Hair follicular keratinocyte (primary cell): ENCODE measurements around the gene TALDO1. TPM values are rescaled to one million over a fixed set of nuclear protein-coding genes. Genes with fewer than 3 reads are reported as not detected.

Experiments
- total RNA-seq: library from RNA; depleted of rRNA; stranded (reverse); fragments of >200 nt; gene quantifications from 2 replicates; pipeline ENCODE4 v1.2.3, GENCODE V29; 2015

TALDO1 gene
- total RNA-seq: 212 and 214 TPM in 2 replicates

DNA sequence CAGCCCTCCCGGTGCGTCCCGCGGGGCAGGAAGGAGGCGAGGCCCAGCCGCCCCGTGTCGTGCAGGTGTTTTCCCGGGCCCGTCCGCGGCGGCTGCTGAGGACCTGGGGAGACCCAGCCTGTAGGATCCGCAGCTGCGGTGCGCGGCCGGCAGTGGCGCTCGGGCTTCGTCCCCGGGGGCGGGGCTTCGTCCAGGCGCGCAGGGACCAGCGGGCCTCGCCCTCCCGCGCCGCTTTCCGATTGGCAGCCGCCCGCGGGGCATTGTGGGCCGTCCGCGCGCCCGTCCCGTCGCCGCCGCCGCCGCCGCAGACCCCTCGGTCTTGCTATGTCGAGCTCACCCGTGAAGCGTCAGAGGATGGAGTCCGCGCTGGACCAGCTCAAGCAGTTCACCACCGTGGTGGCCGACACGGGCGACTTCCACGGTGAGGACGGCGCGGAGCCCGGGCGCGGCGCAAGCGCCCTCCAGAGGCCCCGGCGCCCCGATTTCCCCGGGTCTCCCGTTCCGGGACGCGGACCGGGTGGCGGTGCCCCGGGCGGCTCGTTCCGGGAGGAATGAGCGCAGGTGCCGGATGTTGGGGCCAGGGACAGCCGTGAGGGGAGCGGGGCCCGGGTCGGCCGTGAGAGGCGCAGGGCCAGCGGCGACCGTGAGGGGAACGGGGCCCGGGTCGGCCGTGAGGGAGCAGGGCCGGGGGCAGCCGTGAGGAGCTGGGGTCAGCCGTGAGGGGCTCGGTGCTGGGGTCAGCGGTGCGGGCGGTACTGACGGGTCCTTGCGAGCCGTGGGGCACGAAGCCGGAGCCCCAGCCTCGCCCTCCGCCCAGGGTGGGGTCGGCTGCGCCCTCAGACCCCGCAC is at the start of gene TALDO1:
TSS of gene TALDO1 (plus strand) at position 307 of the 849 bp plus-strand sequence. CDS start at position 325, 18 bp downstream.

GRCh38 chr11:705646-706438 is 41.4 kb upstream of the TALDO1 start, which contains the start of gene EPS8L2:
EPS8L2 (plus strand) TSS chr11:706231; CDS start chr11:709408, 3,177 bp downstream.

DNA sequence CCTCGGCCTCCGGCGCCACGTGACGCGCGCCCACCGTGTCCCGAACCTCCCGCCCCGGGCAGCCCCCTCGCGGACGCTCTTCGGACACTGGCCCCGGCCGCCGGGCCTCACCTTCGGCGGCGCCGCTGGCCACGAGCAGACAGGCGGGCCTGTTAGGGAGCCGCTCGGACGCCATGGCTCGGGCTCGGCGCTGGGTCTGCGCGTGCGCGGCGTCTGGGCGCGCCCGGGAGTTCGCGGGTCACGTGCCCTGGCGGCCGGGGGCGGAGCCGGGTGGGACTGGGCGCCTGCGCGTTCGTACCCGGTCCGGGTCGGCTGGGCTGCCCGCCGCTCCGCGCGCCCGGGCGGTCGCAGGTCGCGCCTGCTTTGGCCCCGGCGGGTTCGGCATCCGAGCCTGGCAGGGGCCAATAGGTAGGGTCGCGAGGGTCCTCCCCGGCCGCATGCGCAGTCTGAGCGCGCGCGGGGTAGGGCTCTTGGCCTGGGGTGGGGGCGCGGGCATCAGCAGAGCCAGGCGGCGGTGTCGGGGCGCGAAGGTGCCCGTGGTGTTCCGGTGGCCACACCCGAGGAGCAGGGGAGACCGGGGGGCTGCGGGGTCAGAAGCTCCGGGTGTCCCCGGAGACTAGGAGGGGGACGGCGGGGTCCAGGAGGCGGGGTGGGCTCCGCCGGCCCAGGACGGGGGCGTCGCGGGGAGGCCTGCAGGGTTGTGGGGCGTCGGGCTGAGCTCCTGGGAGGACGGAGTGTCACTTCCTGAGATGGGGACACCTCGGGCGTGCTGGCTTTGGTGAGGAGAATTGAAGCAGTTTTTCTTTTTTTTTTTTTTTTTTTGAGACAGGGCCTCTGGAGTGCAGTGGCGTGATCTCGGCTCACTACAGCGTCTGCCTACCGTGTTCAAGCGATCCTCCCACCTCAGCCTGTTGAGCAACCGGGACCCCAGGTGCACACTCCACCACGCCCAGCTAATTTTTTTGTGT is 30.3 kb downstream of the TALDO1 start, which contains the start of gene GATD1:
TSS of gene GATD1 (minus strand) at position 200 of the 968 bp plus-strand sequence. CDS start at position 175, 25 bp downstream.

GRCh38 chr11:789943-790342 is 42.7 kb downstream of the TALDO1 start, which contains the start of gene CEND1:
CEND1 (minus strand) TSS chr11:790090; CDS start chr11:788576, 1,514 bp downstream.

DNA sequence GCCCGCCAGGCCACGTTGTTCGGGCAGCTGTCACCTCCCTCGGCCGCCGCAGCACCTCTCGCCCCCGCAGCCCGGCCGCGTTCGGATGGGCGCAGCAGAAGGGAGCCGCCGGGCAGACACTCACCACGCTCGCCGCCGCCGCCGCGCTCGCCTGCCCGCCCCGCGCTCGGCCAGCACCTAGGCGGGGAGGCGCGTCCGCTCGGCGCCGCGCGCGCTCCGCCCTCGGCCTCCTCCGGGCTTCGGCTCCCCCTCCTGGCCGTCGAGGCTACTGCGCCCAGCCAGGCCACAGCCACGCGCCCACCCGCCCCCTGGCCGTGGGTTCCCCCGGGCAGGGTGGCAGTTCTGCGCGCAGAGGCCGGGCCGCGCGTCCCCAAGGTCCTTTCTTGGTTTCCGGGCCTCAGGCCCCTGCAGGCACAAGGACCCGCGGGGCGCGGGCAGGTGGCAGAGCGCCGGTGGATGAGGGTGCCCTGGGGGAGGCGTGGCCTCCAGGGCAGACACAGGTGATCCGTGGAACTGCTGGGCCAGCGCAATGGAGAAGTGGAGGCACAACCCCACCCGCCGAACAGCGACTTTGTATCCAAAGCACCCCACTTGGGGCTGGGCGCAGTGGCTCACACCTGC is 50.9 kb downstream of the TALDO1 start, which contains the start of gene SLC25A22:
TSS of gene SLC25A22 (minus strand) at position 189 of the 621 bp plus-strand sequence. CDS start 3,275 bp downstream, outside the sequence.

DNA sequence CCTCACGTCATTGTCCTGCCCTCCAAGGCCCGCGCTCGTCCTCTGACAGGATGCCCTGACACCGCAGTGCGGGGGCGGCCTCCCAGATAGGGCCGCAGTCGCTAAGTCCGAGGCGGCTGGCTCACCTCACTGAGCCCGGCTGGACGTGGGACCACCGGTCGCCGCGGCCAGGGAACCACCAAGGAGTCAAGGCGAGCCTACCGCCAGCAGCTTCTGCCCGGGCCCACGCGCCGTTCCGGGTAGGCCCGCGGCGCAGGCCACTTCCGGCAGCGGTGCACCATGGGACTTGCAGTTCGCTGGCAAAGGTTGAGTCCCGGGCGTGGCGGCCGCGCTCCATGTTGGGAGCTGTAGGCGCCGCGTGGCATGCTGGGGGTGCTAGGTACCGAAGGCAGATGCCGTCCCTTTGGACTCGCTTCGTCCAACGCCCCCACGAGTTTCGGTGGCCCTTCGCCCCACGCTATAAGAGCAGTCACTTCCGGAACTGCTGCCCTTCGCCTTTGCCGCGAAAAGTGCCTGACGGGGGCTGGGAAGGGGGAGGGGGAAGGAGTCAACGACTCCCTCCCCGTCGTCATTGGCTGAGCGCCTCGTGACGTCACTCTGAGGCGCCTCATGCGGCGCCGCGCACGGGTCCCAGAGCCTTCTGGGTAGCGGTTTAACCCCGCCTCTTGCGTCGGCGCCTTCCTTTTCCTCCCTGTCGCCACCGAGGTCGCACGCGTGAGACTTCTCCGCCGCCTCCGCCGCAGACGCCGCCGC is 62.2 kb downstream of the TALDO1 start, which contains the start of gene RPLP2:
TSS of gene RPLP2 (plus strand) at position 681 of the 753 bp plus-strand sequence. CDS start 268 bp downstream, outside the sequence.

Other genes starting within 250 kb of the TALDO1 start
- 322 and 445 TPM in 2 replicates for gene RNH1, start 240.2 kb upstream of the TALDO1 start, total RNA-seq
- 116 and 135 TPM in 2 replicates for gene HRAS, start 211.9 kb upstream of the TALDO1 start, total RNA-seq
- under 0.01 and 0.34 TPM in 2 replicates for gene LRRC56, start 209.9 kb upstream of the TALDO1 start, total RNA-seq
- 0.23 and 3.0 TPM in 2 replicates for gene LMNTD2, start 186.7 kb upstream of the TALDO1 start, total RNA-seq
- 47.2 and 60.8 TPM in 2 replicates for gene RASSF7, start 186.5 kb upstream of the TALDO1 start, total RNA-seq
- gene PHRF1, start 171.0 kb upstream of the TALDO1 start, total RNA-seq: 13.8 and 21.4 TPM in 2 replicates
- 8.0 and 15.8 TPM in 2 replicates for gene IRF7, start 131.5 kb upstream of the TALDO1 start, total RNA-seq
- gene CDHR5, start 122.5 kb upstream of the TALDO1 start, total RNA-seq: not detected in 2 replicates
- gene SCT, start 120.3 kb upstream of the TALDO1 start, total RNA-seq: not detected in 2 replicates
- not detected in 2 replicates for gene DRD4, start 110.2 kb upstream of the TALDO1 start, total RNA-seq
- 16.0 and 25.5 TPM in 2 replicates for gene DEAF1, start 52.2 kb upstream of the TALDO1 start, total RNA-seq
- gene TMEM80, start 51.6 kb upstream of the TALDO1 start, total RNA-seq: 23.7 and 40.1 TPM in 2 replicates
- 92.0 and 124 TPM in 2 replicates for gene EPS8L2, start 41.2 kb upstream of the TALDO1 start, total RNA-seq
- 23.1 and 25.0 TPM in 2 replicates for gene GATD1, start 30.0 kb downstream of the TALDO1 start, total RNA-seq
- not detected in 2 replicates for gene CEND1, start 42.6 kb downstream of the TALDO1 start, total RNA-seq
- 19.0 and 21.6 TPM in 2 replicates for gene SLC25A22, start 50.8 kb downstream of the TALDO1 start, total RNA-seq
- 10.0 and 16.2 TPM in 2 replicates for gene PIDD1, start 57.8 kb downstream of the TALDO1 start, total RNA-seq
- 674 and 1,062 TPM in 2 replicates for gene RPLP2, start 62.5 kb downstream of the TALDO1 start, total RNA-seq
- gene PNPLA2, start 71.5 kb downstream of the TALDO1 start, total RNA-seq: 7.1 and 11.9 TPM in 2 replicates
- 0.68 and 1.0 TPM in 2 replicates for gene CRACR2B, start 80.5 kb downstream of the TALDO1 start, total RNA-seq
- 490 and 530 TPM in 2 replicates for gene CD151, start 85.5 kb downstream of the TALDO1 start, total RNA-seq
- 124 and 148 TPM in 2 replicates for gene POLR2L, start 95.1 kb downstream of the TALDO1 start, total RNA-seq
- 173 and 207 TPM in 2 replicates for gene TSPAN4, start 95.4 kb downstream of the TALDO1 start, total RNA-seq
- 70.0 and 75.8 TPM in 2 replicates for gene CHID1, start 163.3 kb downstream of the TALDO1 start, total RNA-seq
- gene AP2A2, start 178.4 kb downstream of the TALDO1 start, total RNA-seq: 35.6 and 56.2 TPM in 2 replicates